Spleen (tissue), 7 donors: Measurements from ENCODE around the gene RGS16.

Experiments used
- CTCF ChIP-seq, 11 experiments: fragments of 200-600 bp in 7 of 11; fragments of 450-650 bp in 4 of 11; sonication (generic) in 4 of 11; IDR thresholded peaks in 8 of 11; conservative IDR thresholded peaks in 3 of 11; 1 replicate in 7 of 11; 2 replicates in 4 of 11; pipeline versions ENCODE4 v1.4.0 to v1.8.0; 2016 to 2021; ENCODE audit warnings: antibody characterized with exemption in 11 of 11, inconsistent platforms in 4 of 11, mild to moderate bottlenecking in 1 of 11
- POLR2A ChIP-seq, 3 donors: fragments of 450-650 bp; IDR thresholded peaks; one replicate each; pipeline ENCODE4 v1.5.1; 2017; ENCODE audit warnings: antibody characterized with exemption in 3 of 3, mild to moderate bottlenecking in 1 of 3
- donor health status: DM: no; HTN: no; CAD: no; lungs with moderate emphysema.
- donor health status: DM: no; HTN: no; CAD: no.
- donor health status: DM: no; HTN: no; CAD: no.

GRCh38 chr1:182604175-182605164, at the start of gene RGS16:
- peak in 1 of 11 experiments; percentile 30 for TF ChIP-seq CTCF (IDR thresholded peaks at IDR 0.05 in 8 of 11, conservative IDR thresholded peaks at IDR 0.05 in 3 of 11)
- peak; percentile 9 to 63 (median 54) for TF ChIP-seq POLR2A (IDR thresholded peaks at IDR 0.05)
